Neural cell (in vitro differentiated cells): ENCODE data around the gene MSI2. TPM values are rescaled to one million over a fixed set of nuclear protein-coding genes. Genes with fewer than 3 reads are reported as not detected.

ENCODE experiments used
- H2AFZ ChIP-seq: fragments of 200-600, 300-800 bp; sonication (generic), shearing (Covaris generic); 2 replicates; pipeline ENCODE4 v1.6.0; 2014; ENCODE audit warnings: low read depth, mild to moderate bottlenecking, antibody characterized with exemption, low read length, moderate library complexity
- H3F3A ChIP-seq: fragments of 200-600 bp; shearing (Covaris generic); 2 replicates; pipeline ENCODE4 v1.6.1; 2016; ENCODE audit warnings: mild to moderate bottlenecking, moderate library complexity, mixed read lengths, antibody characterized with exemption, low read length; ENCODE audit not compliant: insufficient read depth, poor library complexity, severe bottlenecking
- H3K27ac ChIP-seq: fragments of 200-600, 300-800 bp; sonication (generic), shearing (Covaris generic); 2 replicates; pipeline ENCODE4 v1.5.1; 2014; ENCODE audit warnings: mild to moderate bottlenecking, low read length, moderate library complexity
- H3K27me3 ChIP-seq: fragments of 300-800, 200-600 bp; sonication (generic), shearing (Covaris generic); 2 replicates; pipeline ENCODE4 v1.6.0; 2014; ENCODE audit warnings: mild to moderate bottlenecking, low read depth, low read length, moderate library complexity; ENCODE audit not compliant: insufficient read depth
- H3K36me3 ChIP-seq: fragments of 300-800, 200-600 bp; sonication (generic), shearing (Covaris generic); 2 replicates; pipeline ENCODE4 v1.5.1; 2014; ENCODE audit warnings: mild to moderate bottlenecking, antibody characterized with exemption, low read length, moderate library complexity; ENCODE audit not compliant: insufficient read depth
- H3K4me2 ChIP-seq: fragments of 300-800, 200-600 bp; sonication (generic), shearing (Covaris generic); 2 replicates; pipeline ENCODE4 v1.6.0; 2014; ENCODE audit warnings: mild to moderate bottlenecking, low read length
- H3K4me3 ChIP-seq: fragments of 300-800, 200-600 bp; sonication (generic), shearing (Covaris generic); 2 replicates; pipeline ENCODE4 v1.5.1; 2014; ENCODE audit warnings: mild to moderate bottlenecking, low read length, moderate library complexity
- H3K79me2 ChIP-seq: fragments of 200-600 bp; shearing (Covaris generic); replicated peaks from 2 replicates; pipeline ENCODE4 v1.6.0; 2014; ENCODE audit warnings: mild to moderate bottlenecking, low read length, moderate library complexity; ENCODE audit not compliant: insufficient read depth
- H3K9ac ChIP-seq: fragments of 300-800, 200-600 bp; sonication (generic), shearing (Covaris generic); 2 replicates; pipeline ENCODE4 v1.6.1; 2016; ENCODE audit warnings: mild to moderate bottlenecking, low read length, mixed read lengths
- H3K9me2 ChIP-seq: fragments of 200-600 bp; shearing (Covaris generic); 2 replicates; pipeline ENCODE4 v1.6.1; 2016; ENCODE audit warnings: mild to moderate bottlenecking, low read length, mixed read lengths; ENCODE audit not compliant: insufficient read depth
- H3K9me3 ChIP-seq: fragments of 200-600, 300-800 bp; sonication (generic), shearing (Covaris generic); 2 replicates; pipeline ENCODE4 v1.6.1; 2016; ENCODE audit warnings: mild to moderate bottlenecking, mixed run types, low read length, moderate library complexity, mixed read lengths
- H4K20me1 ChIP-seq: fragments of 200-600 bp; shearing (Covaris generic); 2 replicates; pipeline ENCODE4 v1.6.1; 2016; ENCODE audit warnings: mild to moderate bottlenecking, mixed run types; ENCODE audit not compliant: insufficient read depth
- CTCF ChIP-seq: fragments of 450-650 bp; IDR thresholded peaks from 2 replicates; pipeline ENCODE4 v1.5.1; 2014; ENCODE audit warnings: antibody characterized with exemption, mild to moderate bottlenecking, moderate library complexity; ENCODE audit not compliant: poor library complexity, severe bottlenecking
- EP300 ChIP-seq: fragments of 450-650 bp; conservative IDR thresholded peaks from 2 replicates; pipeline ENCODE4 v1.6.1; 2014; ENCODE audit warnings: antibody characterized with exemption, mild to moderate bottlenecking, moderate library complexity; ENCODE audit not compliant: poor library complexity, severe bottlenecking
- EZH2 ChIP-seq: fragments of 200-600, 300-800 bp; shearing (Covaris generic), sonication (generic); IDR thresholded peaks from 2 replicates; pipeline ENCODE4 v1.6.1; 2014; ENCODE audit warnings: antibody characterized with exemption, low read length, borderline replicate concordance, mild to moderate bottlenecking; ENCODE audit not compliant: insufficient read depth, poor library complexity, severe bottlenecking
- MXI1 ChIP-seq: fragments of 450-650 bp; conservative IDR thresholded peaks from 2 replicates; pipeline ENCODE4 v1.6.1; 2014; ENCODE audit warnings: antibody characterized with exemption, mild to moderate bottlenecking; ENCODE audit not compliant: poor library complexity, severe bottlenecking
- POLR2AphosphoS5 ChIP-seq: IDR thresholded peaks from 2 replicates; pipeline ENCODE4 v1.6.1; 2012
- RAD21 ChIP-seq: fragments of 450-650 bp; conservative IDR thresholded peaks from 2 replicates; pipeline ENCODE4 v1.6.1; 2014; ENCODE audit warnings: antibody characterized with exemption, mild to moderate bottlenecking, moderate library complexity
- REST ChIP-seq: IDR thresholded peaks from 2 replicates; pipeline ENCODE4 v1.6.1; 2012; ENCODE audit warnings: borderline replicate concordance
- SMC3 ChIP-seq: fragments of 450-650 bp; conservative IDR thresholded peaks from 2 replicates; pipeline ENCODE4 v1.6.1; 2014; ENCODE audit warnings: antibody characterized with exemption, mild to moderate bottlenecking, moderate library complexity; ENCODE audit not compliant: poor library complexity
- TAF1 ChIP-seq: IDR thresholded peaks from 2 replicates; pipeline ENCODE4 v1.6.1; 2012; ENCODE audit warnings: low read depth
- polyA plus RNA-seq: library from polyadenylated mRNA; depleted of rRNA; stranded (reverse); fragments of >200 nt; gene quantifications from 2 replicates; pipeline ENCODE4 v1.2.3, GENCODE V29; 2014

MSI2 gene
- polyA plus RNA-seq, 1 donor from 2014 or later = 61.4 TPM

- no peak overlapping the region for H3K9ac ChIP-seq
- no peak overlapping the region for H3K4me3 ChIP-seq
- peaks cover 49% of the 10 kb centered on the region for H3K79me2 ChIP-seq
- H3K36me3 ChIP-seq = no peaks in the 10 kb centered on the region
- H3K27me3 ChIP-seq = no peaks in the 10 kb centered on the region
- H3K27ac ChIP-seq = no peak overlapping the region
- TF ChIP-seq SMC3 (no peak), TAF1 (no peak), CTCF (no peak), EZH2 (no peak), REST (no peak), MXI1 (no peak)
- no peaks in the 10 kb centered on the region for H4K20me1 ChIP-seq
- no peaks in the 10 kb centered on the region for H3K9me3 ChIP-seq
- no peaks in the 10 kb centered on the region for H3K9me2 ChIP-seq
- no peak overlapping the region for H3K4me2 ChIP-seq
- H2AFZ ChIP-seq = no peak overlapping the region
- no peaks in the 10 kb centered on the region for H3F3A ChIP-seq
Observed at GRCh38 chr17:57372156-57372555, 115.8 kb downstream of the MSI2 start.

GRCh38 chr17:57373048-57373447 lies 116.7 kb downstream of the MSI2 start:
- Histone ChIP-seq H3K9ac (no peak overlapping the region), H4K20me1 (no peaks in the 10 kb centered on the region), H3K4me2 (no peak overlapping the region), H3K4me3 (no peak overlapping the region), H3K27ac (no peak overlapping the region), H2AFZ (no peak overlapping the region), H3F3A (no peaks in the 10 kb centered on the region), H3K9me3 (no peaks in the 10 kb centered on the region), H3K27me3 (no peaks in the 10 kb centered on the region), H3K79me2 (peaks cover 41% of the 10 kb centered on the region), H3K36me3 (no peaks in the 10 kb centered on the region), H3K9me2 (no peaks in the 10 kb centered on the region)
- TF ChIP-seq RAD21 (no peak), REST (no peak), EP300 (no peak), EZH2 (no peak), MXI1 (no peak), SMC3 (no peak), POLR2AphosphoS5 (no peak), TAF1 (no peak), CTCF (no peak)
